ENCODE data around the gene RAB9A. TPM values are rescaled to one million over a fixed set of nuclear protein-coding genes. Genes with fewer than 3 reads are reported as not detected.

Gene RAB9A
- total and polyA plus RNA-seq, 2 of the 8 experiments (the other 6 are each of a cell fraction or from before 2014, with no cell fraction given), result 21.8 to 34.0 TPM

DNA sequence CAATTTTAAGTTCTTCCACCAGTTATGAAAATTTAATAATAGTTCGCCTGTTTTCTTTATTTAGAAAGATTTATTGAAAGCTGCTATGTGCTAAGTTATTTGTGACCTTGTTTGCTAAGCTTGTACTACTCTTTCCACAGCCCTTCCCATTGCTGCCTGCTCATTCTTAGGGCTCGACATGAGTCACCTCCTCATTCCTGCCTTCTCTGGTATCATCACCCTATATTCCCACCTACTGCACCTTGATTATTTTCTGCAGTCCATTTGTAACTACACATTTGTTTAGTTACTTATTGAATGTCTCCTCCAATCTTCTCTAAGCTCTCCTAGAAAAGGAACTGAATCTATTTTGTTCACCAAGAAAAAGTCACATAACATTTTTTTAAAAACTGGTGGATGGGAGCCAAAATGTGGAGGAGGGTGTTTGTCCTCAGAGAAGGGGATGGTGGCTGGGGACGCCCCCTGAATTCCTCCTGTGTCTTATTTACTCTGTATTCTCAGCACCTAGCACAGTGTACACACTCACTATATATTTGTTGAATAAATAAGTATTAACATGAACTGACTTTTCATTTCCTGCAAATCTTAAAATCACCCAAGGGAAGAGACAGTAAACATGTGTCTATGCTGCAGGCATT is 3.7 kb upstream of the RAB9A start (continued):
- TF ChIP-seq, protein P1, sequence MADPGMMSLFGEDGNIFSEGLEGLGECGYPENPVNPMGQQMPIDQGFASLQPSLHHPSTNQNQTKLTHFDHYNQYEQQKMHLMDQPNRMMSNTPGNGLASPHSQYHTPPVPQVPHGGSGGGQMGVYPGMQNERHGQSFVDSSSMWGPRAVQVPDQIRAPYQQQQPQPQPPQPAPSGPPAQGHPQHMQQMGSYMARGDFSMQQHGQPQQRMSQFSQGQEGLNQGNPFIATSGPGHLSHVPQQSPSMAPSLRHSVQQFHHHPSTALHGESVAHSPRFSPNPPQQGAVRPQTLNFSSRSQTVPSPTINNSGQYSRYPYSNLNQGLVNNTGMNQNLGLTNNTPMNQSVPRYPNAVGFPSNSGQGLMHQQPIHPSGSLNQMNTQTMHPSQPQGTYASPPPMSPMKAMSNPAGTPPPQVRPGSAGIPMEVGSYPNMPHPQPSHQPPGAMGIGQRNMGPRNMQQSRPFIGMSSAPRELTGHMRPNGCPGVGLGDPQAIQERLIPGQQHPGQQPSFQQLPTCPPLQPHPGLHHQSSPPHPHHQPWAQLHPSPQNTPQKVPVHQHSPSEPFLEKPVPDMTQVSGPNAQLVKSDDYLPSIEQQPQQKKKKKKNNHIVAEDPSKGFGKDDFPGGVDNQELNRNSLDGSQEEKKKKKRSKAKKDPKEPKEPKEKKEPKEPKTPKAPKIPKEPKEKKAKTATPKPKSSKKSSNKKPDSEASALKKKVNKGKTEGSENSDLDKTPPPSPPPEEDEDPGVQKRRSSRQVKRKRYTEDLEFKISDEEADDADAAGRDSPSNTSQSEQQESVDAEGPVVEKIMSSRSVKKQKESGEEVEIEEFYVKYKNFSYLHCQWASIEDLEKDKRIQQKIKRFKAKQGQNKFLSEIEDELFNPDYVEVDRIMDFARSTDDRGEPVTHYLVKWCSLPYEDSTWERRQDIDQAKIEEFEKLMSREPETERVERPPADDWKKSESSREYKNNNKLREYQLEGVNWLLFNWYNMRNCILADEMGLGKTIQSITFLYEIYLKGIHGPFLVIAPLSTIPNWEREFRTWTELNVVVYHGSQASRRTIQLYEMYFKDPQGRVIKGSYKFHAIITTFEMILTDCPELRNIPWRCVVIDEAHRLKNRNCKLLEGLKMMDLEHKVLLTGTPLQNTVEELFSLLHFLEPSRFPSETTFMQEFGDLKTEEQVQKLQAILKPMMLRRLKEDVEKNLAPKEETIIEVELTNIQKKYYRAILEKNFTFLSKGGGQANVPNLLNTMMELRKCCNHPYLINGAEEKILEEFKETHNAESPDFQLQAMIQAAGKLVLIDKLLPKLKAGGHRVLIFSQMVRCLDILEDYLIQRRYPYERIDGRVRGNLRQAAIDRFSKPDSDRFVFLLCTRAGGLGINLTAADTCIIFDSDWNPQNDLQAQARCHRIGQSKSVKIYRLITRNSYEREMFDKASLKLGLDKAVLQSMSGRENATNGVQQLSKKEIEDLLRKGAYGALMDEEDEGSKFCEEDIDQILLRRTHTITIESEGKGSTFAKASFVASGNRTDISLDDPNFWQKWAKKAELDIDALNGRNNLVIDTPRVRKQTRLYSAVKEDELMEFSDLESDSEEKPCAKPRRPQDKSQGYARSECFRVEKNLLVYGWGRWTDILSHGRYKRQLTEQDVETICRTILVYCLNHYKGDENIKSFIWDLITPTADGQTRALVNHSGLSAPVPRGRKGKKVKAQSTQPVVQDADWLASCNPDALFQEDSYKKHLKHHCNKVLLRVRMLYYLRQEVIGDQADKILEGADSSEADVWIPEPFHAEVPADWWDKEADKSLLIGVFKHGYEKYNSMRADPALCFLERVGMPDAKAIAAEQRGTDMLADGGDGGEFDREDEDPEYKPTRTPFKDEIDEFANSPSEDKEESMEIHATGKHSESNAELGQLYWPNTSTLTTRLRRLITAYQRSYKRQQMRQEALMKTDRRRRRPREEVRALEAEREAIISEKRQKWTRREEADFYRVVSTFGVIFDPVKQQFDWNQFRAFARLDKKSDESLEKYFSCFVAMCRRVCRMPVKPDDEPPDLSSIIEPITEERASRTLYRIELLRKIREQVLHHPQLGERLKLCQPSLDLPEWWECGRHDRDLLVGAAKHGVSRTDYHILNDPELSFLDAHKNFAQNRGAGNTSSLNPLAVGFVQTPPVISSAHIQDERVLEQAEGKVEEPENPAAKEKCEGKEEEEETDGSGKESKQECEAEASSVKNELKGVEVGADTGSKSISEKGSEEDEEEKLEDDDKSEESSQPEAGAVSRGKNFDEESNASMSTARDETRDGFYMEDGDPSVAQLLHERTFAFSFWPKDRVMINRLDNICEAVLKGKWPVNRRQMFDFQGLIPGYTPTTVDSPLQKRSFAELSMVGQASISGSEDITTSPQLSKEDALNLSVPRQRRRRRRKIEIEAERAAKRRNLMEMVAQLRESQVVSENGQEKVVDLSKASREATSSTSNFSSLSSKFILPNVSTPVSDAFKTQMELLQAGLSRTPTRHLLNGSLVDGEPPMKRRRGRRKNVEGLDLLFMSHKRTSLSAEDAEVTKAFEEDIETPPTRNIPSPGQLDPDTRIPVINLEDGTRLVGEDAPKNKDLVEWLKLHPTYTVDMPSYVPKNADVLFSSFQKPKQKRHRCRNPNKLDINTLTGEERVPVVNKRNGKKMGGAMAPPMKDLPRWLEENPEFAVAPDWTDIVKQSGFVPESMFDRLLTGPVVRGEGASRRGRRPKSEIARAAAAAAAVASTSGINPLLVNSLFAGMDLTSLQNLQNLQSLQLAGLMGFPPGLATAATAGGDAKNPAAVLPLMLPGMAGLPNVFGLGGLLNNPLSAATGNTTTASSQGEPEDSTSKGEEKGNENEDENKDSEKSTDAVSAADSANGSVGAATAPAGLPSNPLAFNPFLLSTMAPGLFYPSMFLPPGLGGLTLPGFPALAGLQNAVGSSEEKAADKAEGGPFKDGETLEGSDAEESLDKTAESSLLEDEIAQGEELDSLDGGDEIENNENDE (IDR thresholded peaks at IDR 0.05; ENCODE audit: insufficient replicate concordance, low read length), result no peak
- TF ChIP-seq CTCF (IDR thresholded peaks at IDR 0.05; ENCODE audit: control extremely low read depth in 1 of 3, insufficient read depth in 1 of 3, low read depth in 1 of 3, low read length in 3 of 3) (no peak), SIN3A (conservative IDR thresholded peaks at IDR 0.05 in 1 of 2, IDR thresholded peaks at IDR 0.05 in 1 of 2; ENCODE audit: low read depth in 1 of 2, low read length in 2 of 2) (no peak), SP4 (IDR thresholded peaks at IDR 0.05; ENCODE audit: low read length) (no peak), EP300 (IDR thresholded peaks at IDR 0.05; ENCODE audit: borderline replicate concordance in 1 of 2, low read depth in 2 of 2, low read length in 2 of 2) (no peak), GABPA (IDR thresholded peaks at IDR 0.05; ENCODE audit: borderline replicate concordance, insufficient read depth, low read length) (no peak), BRCA1 (IDR thresholded peaks at IDR 0.05; ENCODE audit: low read depth, low read length) (no peak)

Data from H1 (cell line).